Brain microvascular endothelial cell (primary cell): ENCODE measurements around the gene ALPG.
"Not testable (repeated sequence)": the region's sequence is repeated elsewhere in the genome, so short reads cannot be mapped to it uniquely, and the experiment has no call there.

Source experiments
- DNase-seq: peaks from one replicate; pipeline ENCODE4 v3.0.0-alpha.2; 2020
- H3K27ac ChIP-seq: fragments of 250-450 bp; sonication (Bioruptor Pico); 2 replicates; pipeline ENCODE4 v1.5.1; 2020; ENCODE audit warnings: mild to moderate bottlenecking, moderate library complexity
- H3K27me3 ChIP-seq: fragments of 250-450 bp; sonication (Bioruptor Pico); replicated peaks from 2 replicates; pipeline ENCODE4 v1.5.1; 2020; ENCODE audit warnings: mild to moderate bottlenecking
- H3K36me3 ChIP-seq: fragments of 250-450 bp; sonication (Bioruptor Pico); replicated peaks from 2 replicates; pipeline ENCODE4 v1.5.1; 2020; ENCODE audit warnings: mild to moderate bottlenecking
- H3K4me3 ChIP-seq: 2 replicates; pipeline ENCODE4 v1.5.1; 2011; ENCODE audit warnings: low read depth, mild to moderate bottlenecking, control low read depth, low read length, moderate library complexity
- in situ Hi-C: cut with HindIII; loops from 2 replicates; pipeline ENCODE4 v1.10.0; 2017; ENCODE audit warnings: low sequenced_read_pairs, low pct_ligation_motif_present
- TF ChIP-seq, protein P1 (sequence below): IDR thresholded peaks from 2 replicates; pipeline ENCODE4 v1.5.1; 2011; ENCODE audit warnings: low read depth, mild to moderate bottlenecking, moderate library complexity, low read length, control low read depth, inconsistent platforms; ENCODE audit errors: missing control alignments

ALPG gene

GRCh38 chr2:232420073-232420454 lies 13.4 kb downstream of the ALPG start:
- in situ Hi-C loops, result no loop called here
- H3K27ac ChIP-seq, result no peak overlapping the region
- no peak for DNase-seq

GRCh38 chr2:232420463-232421188 lies 14.0 kb downstream of the ALPG start:
- in situ Hi-C loops, result no loop called here
- peaks cover 59% of the 10 kb centered on the region for H3K27me3 ChIP-seq

More at GRCh38 chr2:232420073-232420454, 13.4 kb downstream of the ALPG start:
- Histone ChIP-seq H3K27me3 (peaks cover 58% of the 10 kb centered on the region), H3K36me3 (no peaks in the 10 kb centered on the region), H3K4me3 (no peak overlapping the region)
- TF ChIP-seq, protein P1, sequence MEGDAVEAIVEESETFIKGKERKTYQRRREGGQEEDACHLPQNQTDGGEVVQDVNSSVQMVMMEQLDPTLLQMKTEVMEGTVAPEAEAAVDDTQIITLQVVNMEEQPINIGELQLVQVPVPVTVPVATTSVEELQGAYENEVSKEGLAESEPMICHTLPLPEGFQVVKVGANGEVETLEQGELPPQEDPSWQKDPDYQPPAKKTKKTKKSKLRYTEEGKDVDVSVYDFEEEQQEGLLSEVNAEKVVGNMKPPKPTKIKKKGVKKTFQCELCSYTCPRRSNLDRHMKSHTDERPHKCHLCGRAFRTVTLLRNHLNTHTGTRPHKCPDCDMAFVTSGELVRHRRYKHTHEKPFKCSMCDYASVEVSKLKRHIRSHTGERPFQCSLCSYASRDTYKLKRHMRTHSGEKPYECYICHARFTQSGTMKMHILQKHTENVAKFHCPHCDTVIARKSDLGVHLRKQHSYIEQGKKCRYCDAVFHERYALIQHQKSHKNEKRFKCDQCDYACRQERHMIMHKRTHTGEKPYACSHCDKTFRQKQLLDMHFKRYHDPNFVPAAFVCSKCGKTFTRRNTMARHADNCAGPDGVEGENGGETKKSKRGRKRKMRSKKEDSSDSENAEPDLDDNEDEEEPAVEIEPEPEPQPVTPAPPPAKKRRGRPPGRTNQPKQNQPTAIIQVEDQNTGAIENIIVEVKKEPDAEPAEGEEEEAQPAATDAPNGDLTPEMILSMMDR, result no peak

DNA sequence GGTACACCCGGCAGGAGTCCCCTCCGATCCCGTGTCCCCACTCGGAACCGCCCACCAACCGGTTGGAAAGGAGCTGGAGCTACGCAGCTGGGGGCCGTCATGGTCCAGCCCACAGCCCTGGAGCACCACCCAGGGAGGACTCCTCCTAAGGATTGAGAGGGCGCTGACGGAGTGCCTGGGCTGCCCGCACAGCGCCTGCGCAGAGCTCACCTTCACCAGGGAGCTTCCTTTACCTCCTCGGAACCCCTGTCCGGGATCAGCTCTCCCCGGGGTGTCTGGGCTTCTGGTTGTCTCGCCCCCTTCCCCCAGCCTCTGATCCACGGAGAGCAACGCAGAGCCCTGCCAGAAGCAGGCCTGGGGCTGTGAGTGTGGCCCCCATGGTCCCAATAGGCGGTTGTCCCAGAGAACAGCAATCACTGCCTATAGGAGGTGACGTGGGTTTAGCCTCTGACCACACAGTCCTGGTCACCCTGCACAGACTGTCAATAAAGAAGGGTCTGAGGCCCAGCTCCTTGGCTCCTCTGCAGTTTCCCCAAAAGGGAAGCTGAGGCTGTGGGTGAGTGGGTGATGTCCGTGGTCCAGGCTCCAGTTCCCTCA lies 14.6 kb downstream of the ALPG start:
- DNase-seq, result no peak
- no peak overlapping the region for H3K27ac ChIP-seq
- H3K27me3 ChIP-seq, result peaks cover 59% of the 10 kb centered on the region
- H3K36me3 ChIP-seq, result no peaks in the 10 kb centered on the region
- H3K4me3 ChIP-seq, result no peak overlapping the region
- in situ Hi-C loops, result no loop called here
- TF ChIP-seq, protein P1, result no peak

More at GRCh38 chr2:232420463-232421188, 14.0 kb downstream of the ALPG start:
- H3K4me3 ChIP-seq, result no peak overlapping the region
- no peak overlapping the region for H3K27ac ChIP-seq
- TF ChIP-seq, protein P1, result no peak
- no peaks in the 10 kb centered on the region for H3K36me3 ChIP-seq
- DNase-seq, result no peak

DNA sequence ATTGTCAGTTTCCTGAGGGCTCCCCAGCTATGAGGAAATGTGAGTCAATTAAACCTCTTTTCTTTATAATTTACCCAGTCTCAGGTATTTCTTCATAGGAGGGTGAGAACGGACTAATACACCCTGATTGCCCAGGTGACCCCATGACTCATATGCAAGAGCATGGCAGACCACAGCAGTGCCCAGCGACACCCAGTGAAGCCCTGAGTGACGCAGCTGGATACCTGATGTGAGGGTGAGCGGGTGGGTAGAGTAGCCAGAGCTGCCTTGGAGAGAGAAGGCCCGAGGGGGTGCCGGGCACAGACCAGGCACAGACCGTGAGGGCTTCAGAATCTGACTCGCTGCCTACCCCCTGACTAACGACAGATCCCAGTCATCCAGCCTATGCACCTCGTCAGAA lies 15.4 kb downstream of the ALPG start:
- in situ Hi-C loops, result no loop called here
- H3K27me3 ChIP-seq, result peaks cover 59% of the 10 kb centered on the region
- DNase-seq, result no peak

GRCh38 chr2:232422996-232423395 lies 16.4 kb downstream of the ALPG start:
- DNase-seq, in situ Hi-C loops, H3K4me3 ChIP-seq, H3K27ac ChIP-seq, H3K36me3 ChIP-seq: not testable (repeated sequence)
- H3K27me3 ChIP-seq, result peaks cover 60% of the 10 kb centered on the region

More for the DNA sequence above, 15.4 kb downstream of the ALPG start:
- Histone ChIP-seq H3K4me3 (no peak overlapping the region), H3K27ac (no peak overlapping the region), H3K36me3 (no peaks in the 10 kb centered on the region)
- TF ChIP-seq, protein P1, result no peak

GRCh38 chr2:232423407-232423806 lies 16.8 kb downstream of the ALPG start:
- H3K36me3 ChIP-seq, DNase-seq, H3K4me3 ChIP-seq, in situ Hi-C loops, H3K27ac ChIP-seq: not testable (repeated sequence)
- H3K27me3 ChIP-seq, result peaks cover 56% of the 10 kb centered on the region
